ENCODE results near the gene RPL26.

RPL26 gene

GRCh38 chr17:8410883-8411238, 27.9 kb upstream of the RPL26 start:
- no peak for TF ChIP-seq CTCF (IDR thresholded peaks at IDR 0.05; ENCODE audit: extremely low read depth, insufficient read depth, missing control alignments)
- DNase-seq (ENCODE audit: low spot score): no peak
- in situ Hi-C loops (cut with MboI; ENCODE audit: low pct_unique_long_range_greater_than_20kb, low sequenced_read_pairs, unreplicated experiment): loop anchor here (25.0 kb wide), 2 partner anchors 351 to 576 kb away; partner anchors contain the start of gene SPDYE4

- peak; percentile 88 for TF ChIP-seq CTCF (IDR thresholded peaks at IDR 0.05; ENCODE audit: extremely low read depth, insufficient read depth, missing control alignments)
- in situ Hi-C loops (cut with MboI; ENCODE audit: low pct_unique_long_range_greater_than_20kb, low sequenced_read_pairs, unreplicated experiment): loop anchor here (25.0 kb wide), 2 partner anchors 352 to 577 kb away; partner anchors contain the start of gene SPDYE4
- DNase-seq (ENCODE audit: low spot score): peak; percentile 71
Measured at GRCh38 chr17:8409966-8410882, 27.2 kb upstream of the RPL26 start.

- no peak for DNase-seq (ENCODE audit: low spot score)
- in situ Hi-C loops (cut with MboI; ENCODE audit: low pct_unique_long_range_greater_than_20kb, low sequenced_read_pairs, unreplicated experiment): loop anchor here (25.0 kb wide), 2 partner anchors 354 to 579 kb away; partner anchors contain the start of gene SPDYE4
- TF ChIP-seq CTCF (IDR thresholded peaks at IDR 0.05; ENCODE audit: extremely low read depth, insufficient read depth, missing control alignments): no peak
Measured at GRCh38 chr17:8408371-8408770, 25.4 kb upstream of the RPL26 start.

- no peak for TF ChIP-seq CTCF (IDR thresholded peaks at IDR 0.05; ENCODE audit: extremely low read depth, insufficient read depth, missing control alignments)
- no peak for DNase-seq (ENCODE audit: low spot score)
- in situ Hi-C loops (cut with MboI; ENCODE audit: low pct_unique_long_range_greater_than_20kb, low sequenced_read_pairs, unreplicated experiment): loop anchor here (25.0 kb wide), 2 partner anchors 356 to 581 kb away; partner anchors contain the start of gene SPDYE4
Measured at GRCh38 chr17:8406174-8406573, 23.2 kb upstream of the RPL26 start.

- in situ Hi-C loops (cut with MboI; ENCODE audit: low pct_unique_long_range_greater_than_20kb, low sequenced_read_pairs, unreplicated experiment): loop anchor here (25.0 kb wide), 2 partner anchors 357 to 582 kb away; partner anchors contain the start of gene SPDYE4
- TF ChIP-seq CTCF (IDR thresholded peaks at IDR 0.05; ENCODE audit: extremely low read depth, insufficient read depth, missing control alignments): no peak
- no peak for DNase-seq (ENCODE audit: low spot score)
Measured at GRCh38 chr17:8405499-8406016, 22.6 kb upstream of the RPL26 start.

GRCh38 chr17:8402921-8403536, 20.0 kb upstream of the RPL26 start:
- no peak for TF ChIP-seq CTCF (IDR thresholded peaks at IDR 0.05; ENCODE audit: extremely low read depth, insufficient read depth, missing control alignments)
- no peak for DNase-seq (ENCODE audit: low spot score)
- in situ Hi-C loops (cut with MboI; ENCODE audit: low pct_unique_long_range_greater_than_20kb, low sequenced_read_pairs, unreplicated experiment): loop anchor here (25.0 kb wide), 2 partner anchors 359 to 584 kb away; partner anchors contain the start of gene SPDYE4
